Esophagus muscularis mucosa (tissue), 4 donors: ENCODE data around the gene NR4A3. TPM values are rescaled to one million over a fixed set of nuclear protein-coding genes. Genes with fewer than 3 reads are reported as not detected.

ENCODE experiments used
- DNase-seq: peaks from one replicate; pipeline ENCODE4 v3.0.0-alpha.2; 2017; ENCODE audit errors: extremely low spot score
- H3K27ac ChIP-seq, 4 donors: fragments of 200-600 bp; sonication (generic); replicated peaks in 1 of 4; 1 replicate in 3 of 4; 2 replicates in 1 of 4; pipeline ENCODE4 v1.5.1; 2016 to 2019; ENCODE audit warnings: mild to moderate bottlenecking in 1 of 4
- H3K27me3 ChIP-seq, 4 donors: fragments of 200-600 bp; sonication (generic); one replicate each; pipeline versions ENCODE4 v1.5.1 to v1.6.0; 2016 to 2019
- H3K36me3 ChIP-seq, 4 donors: fragments of 200-600 bp; sonication (generic); one replicate each; pipeline ENCODE4 v1.5.1; 2016 to 2019
- H3K4me1 ChIP-seq, 4 donors: fragments of 200-600 bp; sonication (generic); one replicate each; pipeline ENCODE4 v1.5.1; 2016 to 2019
- H3K4me3 ChIP-seq, 4 donors: fragments of 200-600 bp; sonication (generic); 1 replicate in 2 of 4; 2 replicates in 2 of 4; pipeline ENCODE4 v1.5.1; 2016 to 2019; ENCODE audit warnings: mild to moderate bottlenecking in 4 of 4, moderate library complexity in 1 of 4
- H3K9me3 ChIP-seq, 4 donors: fragments of 200-600 bp; sonication (generic); 1 replicate in 3 of 4; 2 replicates in 1 of 4; pipeline ENCODE4 v1.5.1; 2016 to 2019
- CTCF ChIP-seq, 3 experiments: fragments of 200-600 bp in 2 of 3; fragments of 450-650 bp in 1 of 3; sonication (generic) in 2 of 3; IDR thresholded peaks; one replicate each; pipeline ENCODE4 v1.5.1; 2017 to 2019; ENCODE audit warnings: antibody characterized with exemption in 3 of 3, mild to moderate bottlenecking in 2 of 3, moderate library complexity in 1 of 3
- EP300 ChIP-seq: sonication (generic); formaldehyde crosslinking; IDR thresholded peaks from one replicate; pipeline ENCODE4 v1.6.1; 2017; ENCODE audit warnings: antibody characterized with exemption
- POLR2A ChIP-seq: fragments of 450-650 bp; IDR thresholded peaks from one replicate; pipeline ENCODE4 v1.6.1; 2017; ENCODE audit warnings: antibody characterized with exemption, moderate library complexity, mild to moderate bottlenecking, low read depth
- POLR2AphosphoS5 ChIP-seq, 2 donors: sonication (generic); formaldehyde crosslinking; IDR thresholded peaks; one replicate each; pipeline ENCODE4 v1.6.1; 2017; ENCODE audit warnings: antibody characterized with exemption in 2 of 2
- WGBS: methylation state at CpG from one replicate; pipeline ENCODE4 v1.1.5; 2018; 5-methylcytosine and 5-hydroxymethylcytosine counted together
- intact Hi-C: fragments of 100-400 bp; cut with DNase I; formaldehyde crosslinking; loops from one replicate; pipeline ENCODE4 v1.15.1; 2023
- total RNA-seq, 4 donors: library from RNA; depleted of rRNA; stranded (reverse); fragments of >200 nt; gene quantifications; one replicate each; pipeline versions ENCODE4 v1.1.0 to v1.2.1, GENCODE V29; 2016

The NR4A3 gene
- total RNA-seq, 4 donors from 2014 or later: 1.2 to 17.4 (median 1.9) TPM

- no peaks in the 10 kb centered on the region for H3K36me3 ChIP-seq
- DNase-seq: no peak
- H3K4me1 ChIP-seq: no peaks in the 10 kb centered on the region
- 64% methylated on average over 1 of the region's 1 CpG for WGBS
- H3K27me3 ChIP-seq: no peaks in the 10 kb centered on the region
- no peak overlapping the region for H3K27ac ChIP-seq
- no peak for TF ChIP-seq POLR2AphosphoS5 (IDR thresholded peaks at IDR 0.05)
- TF ChIP-seq EP300: no peak
- TF ChIP-seq CTCF (IDR thresholded peaks at IDR 0.05): no peak
- TF ChIP-seq POLR2A: no peak
- intact Hi-C loops: no loop called here
- no peak overlapping the region for H3K4me3 ChIP-seq
- no peaks in the 10 kb centered on the region for H3K9me3 ChIP-seq
These were observed 64.1 kb downstream of the NR4A3 start for GRCh38 chr9:99885747-99886146.

DNA sequence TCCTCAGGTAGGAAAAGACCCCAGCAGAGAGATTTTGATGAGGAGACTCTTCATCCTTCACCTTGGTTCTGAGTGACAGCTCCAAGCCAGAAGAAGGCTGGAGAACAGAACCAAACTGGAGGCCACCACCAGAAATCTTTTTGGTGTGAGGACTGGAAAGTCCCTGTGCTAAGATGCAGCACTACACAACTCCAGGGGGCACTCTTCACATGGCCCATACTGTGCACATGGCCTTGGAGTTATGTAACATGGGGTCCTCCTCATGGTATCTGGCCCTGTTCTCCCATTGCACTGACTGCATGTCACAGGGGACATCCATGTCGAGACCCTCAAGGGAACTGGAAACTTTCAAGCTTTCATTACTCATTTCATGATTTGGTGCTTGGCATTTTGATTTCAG lies 67.4 kb downstream of the NR4A3 start:
- intact Hi-C loops: no loop called here
- no peak overlapping the region for H3K27ac ChIP-seq
- 100% methylated on average over 1 of the region's 1 CpG for WGBS
- TF ChIP-seq CTCF (IDR thresholded peaks at IDR 0.05) (no peak), POLR2A (no peak), EP300 (no peak), POLR2AphosphoS5 (IDR thresholded peaks at IDR 0.05) (no peak)
- H3K4me3 ChIP-seq: no peak overlapping the region
- no peaks in the 10 kb centered on the region for H3K27me3 ChIP-seq
- no peak for DNase-seq
- H3K9me3 ChIP-seq: no peaks in the 10 kb centered on the region
- H3K36me3 ChIP-seq: no peaks in the 10 kb centered on the region
- no peaks in the 10 kb centered on the region for H3K4me1 ChIP-seq

DNA sequence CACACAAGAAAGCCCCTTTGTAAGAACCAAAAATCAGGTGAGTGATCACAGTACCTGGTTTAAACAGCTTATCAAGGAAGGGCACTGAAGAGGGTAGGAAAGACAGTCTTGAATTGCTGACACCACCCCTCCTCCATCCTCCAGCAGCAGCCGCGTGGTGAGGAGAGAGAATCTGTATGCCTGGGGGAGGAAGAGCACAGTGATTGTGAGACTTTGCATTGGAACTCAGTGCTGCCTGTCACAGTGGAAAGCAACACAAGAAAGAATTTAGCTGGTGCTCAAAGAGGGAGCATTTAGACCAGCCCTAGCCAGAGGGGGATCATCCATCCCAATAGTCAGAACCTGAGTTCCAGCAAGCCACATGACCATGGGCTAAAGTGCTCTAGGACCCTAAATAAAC lies 73.1 kb downstream of the NR4A3 start:
- H3K4me3 ChIP-seq: no peak overlapping the region
- intact Hi-C loops: no loop called here
- no peak overlapping the region for H3K27ac ChIP-seq
- no peaks in the 10 kb centered on the region for H3K9me3 ChIP-seq
- no peak for DNase-seq
- H3K4me1 ChIP-seq: no peaks in the 10 kb centered on the region
- TF ChIP-seq POLR2AphosphoS5 (IDR thresholded peaks at IDR 0.05) (no peak), POLR2A (no peak), EP300 (no peak), CTCF (IDR thresholded peaks at IDR 0.05) (no peak)
- 72% methylated on average over 2 of the region's 2 CpGs for WGBS
- no peaks in the 10 kb centered on the region for H3K36me3 ChIP-seq
- H3K27me3 ChIP-seq: no peaks in the 10 kb centered on the region

- no peaks in the 10 kb centered on the region for H3K27me3 ChIP-seq
- no peaks in the 10 kb centered on the region for H3K9me3 ChIP-seq
- H3K27ac ChIP-seq: no peak overlapping the region
- H3K4me3 ChIP-seq: no peak overlapping the region
- no peak for TF ChIP-seq EP300
- TF ChIP-seq POLR2A: no peak
- TF ChIP-seq POLR2AphosphoS5 (IDR thresholded peaks at IDR 0.05): no peak
- no peak for TF ChIP-seq CTCF (IDR thresholded peaks at IDR 0.05)
- no peaks in the 10 kb centered on the region for H3K4me1 ChIP-seq
- WGBS: 98% methylated on average over 6 of the region's 6 CpGs
- no peak for DNase-seq
- intact Hi-C loops: no loop called here
- H3K36me3 ChIP-seq: no peaks in the 10 kb centered on the region
These were observed 73.8 kb downstream of the NR4A3 start for GRCh38 chr9:99895510-99895909.

GRCh38 chr9:99896119-99896518 lies 74.4 kb downstream of the NR4A3 start:
- no peak overlapping the region for H3K27ac ChIP-seq
- H3K27me3 ChIP-seq: no peaks in the 10 kb centered on the region
- no peaks in the 10 kb centered on the region for H3K36me3 ChIP-seq
- no peaks in the 10 kb centered on the region for H3K4me1 ChIP-seq
- intact Hi-C loops: no loop called here
- DNase-seq: no peak
- H3K9me3 ChIP-seq: no peaks in the 10 kb centered on the region
- 100% methylated on average over 2 of the region's 2 CpGs for WGBS
- no peak overlapping the region for H3K4me3 ChIP-seq
- TF ChIP-seq CTCF (IDR thresholded peaks at IDR 0.05) (no peak), EP300 (no peak), POLR2AphosphoS5 (IDR thresholded peaks at IDR 0.05) (no peak), POLR2A (no peak)
